Measurements from ENCODE around the gene SUPT3H. TPM values are rescaled to one million over a fixed set of nuclear protein-coding genes. Genes with fewer than 3 reads are reported as not detected.

SUPT3H gene
- total RNA-seq, 2 donors from 2014 or later: 2.5 to 4.5 TPM

GRCh38 chr6:45229416-45229815 is 148.3 kb downstream of the SUPT3H start:
- no peaks in the 10 kb centered on the region for H3K27me3 ChIP-seq
- no peaks in the 10 kb centered on the region for H3K36me3 ChIP-seq
- H3K27ac ChIP-seq: no peak overlapping the region
- H3K9me3 ChIP-seq: peaks cover 0 to 20% of the 10 kb centered on the region in 2 donors
- TF ChIP-seq, protein P1, sequence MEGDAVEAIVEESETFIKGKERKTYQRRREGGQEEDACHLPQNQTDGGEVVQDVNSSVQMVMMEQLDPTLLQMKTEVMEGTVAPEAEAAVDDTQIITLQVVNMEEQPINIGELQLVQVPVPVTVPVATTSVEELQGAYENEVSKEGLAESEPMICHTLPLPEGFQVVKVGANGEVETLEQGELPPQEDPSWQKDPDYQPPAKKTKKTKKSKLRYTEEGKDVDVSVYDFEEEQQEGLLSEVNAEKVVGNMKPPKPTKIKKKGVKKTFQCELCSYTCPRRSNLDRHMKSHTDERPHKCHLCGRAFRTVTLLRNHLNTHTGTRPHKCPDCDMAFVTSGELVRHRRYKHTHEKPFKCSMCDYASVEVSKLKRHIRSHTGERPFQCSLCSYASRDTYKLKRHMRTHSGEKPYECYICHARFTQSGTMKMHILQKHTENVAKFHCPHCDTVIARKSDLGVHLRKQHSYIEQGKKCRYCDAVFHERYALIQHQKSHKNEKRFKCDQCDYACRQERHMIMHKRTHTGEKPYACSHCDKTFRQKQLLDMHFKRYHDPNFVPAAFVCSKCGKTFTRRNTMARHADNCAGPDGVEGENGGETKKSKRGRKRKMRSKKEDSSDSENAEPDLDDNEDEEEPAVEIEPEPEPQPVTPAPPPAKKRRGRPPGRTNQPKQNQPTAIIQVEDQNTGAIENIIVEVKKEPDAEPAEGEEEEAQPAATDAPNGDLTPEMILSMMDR (IDR thresholded peaks at IDR 0.05): no peak
- no peak overlapping the region for H3K4me3 ChIP-seq
- H3K4me1 ChIP-seq: no peaks in the 10 kb centered on the region
- DNase-seq (ENCODE audit: low spot score): no peak

DNA sequence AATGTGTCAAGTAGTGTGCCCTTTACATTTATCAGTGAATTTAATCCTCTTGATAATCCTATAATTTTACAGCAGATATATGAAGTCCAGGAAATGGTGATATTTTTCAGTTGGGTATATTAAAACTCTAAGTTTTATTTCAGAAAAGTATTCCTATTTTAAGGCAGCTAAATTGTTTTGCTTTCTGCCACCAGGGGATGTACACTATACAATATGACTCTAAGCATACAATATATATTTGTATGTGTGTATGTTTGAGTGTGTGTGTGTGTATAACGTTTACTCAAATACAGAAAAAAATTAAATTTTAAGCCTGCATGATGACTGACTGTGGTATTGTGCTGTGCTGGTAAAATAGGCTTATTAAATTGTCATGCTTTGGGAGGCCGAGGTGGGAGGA is 151.7 kb downstream of the SUPT3H start:
- Histone ChIP-seq H3K4me3 (no peak overlapping the region), H3K4me1 (no peaks in the 10 kb centered on the region), H3K9me3 (peaks cover 0 to 3% of the 10 kb centered on the region in 2 donors), H3K27ac (no peak overlapping the region), H3K36me3 (no peaks in the 10 kb centered on the region), H3K27me3 (no peaks in the 10 kb centered on the region)
- no peak for DNase-seq (ENCODE audit: low spot score)
- TF ChIP-seq, protein P1 (IDR thresholded peaks at IDR 0.05): no peak

GRCh38 chr6:45222380-45222779 is 155.4 kb downstream of the SUPT3H start:
- H3K27me3 ChIP-seq: no peaks in the 10 kb centered on the region
- TF ChIP-seq, protein P1 (IDR thresholded peaks at IDR 0.05): no peak

DNA sequence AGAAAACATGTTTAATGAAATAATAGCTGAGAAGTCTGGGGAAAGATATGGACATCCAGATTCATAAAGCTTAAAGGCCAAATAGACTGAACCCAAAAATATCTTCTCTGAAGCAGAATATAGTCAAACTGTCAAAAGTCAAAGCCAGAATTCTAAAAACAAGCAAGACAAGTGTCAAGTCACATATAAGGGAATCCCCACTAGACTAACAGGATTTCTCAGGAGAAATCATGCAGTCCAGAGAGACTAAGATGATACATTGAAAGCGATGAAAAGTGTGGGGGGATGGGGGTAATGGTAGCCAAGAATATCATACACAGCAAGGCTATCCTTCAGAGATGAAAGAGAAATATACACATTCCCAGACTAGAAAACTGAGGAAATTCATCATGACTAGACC is 162.0 kb downstream of the SUPT3H start:
- H3K9me3 ChIP-seq: peaks cover 0 to 17% of the 10 kb centered on the region in 2 donors
- H3K36me3 ChIP-seq: no peaks in the 10 kb centered on the region
- H3K27ac ChIP-seq: no peak overlapping the region
- DNase-seq (ENCODE audit: low spot score): no peak
- TF ChIP-seq, protein P1 (IDR thresholded peaks at IDR 0.05): no peak
- no peaks in the 10 kb centered on the region for H3K4me1 ChIP-seq
- no peak overlapping the region for H3K4me3 ChIP-seq
- no peaks in the 10 kb centered on the region for H3K27me3 ChIP-seq

More at GRCh38 chr6:45222380-45222779, 155.4 kb downstream of the SUPT3H start:
- DNase-seq (ENCODE audit: low spot score): no peak
- Histone ChIP-seq H3K9me3 (no peaks in the 10 kb centered on the region), H3K27ac (no peak overlapping the region), H3K4me3 (no peak overlapping the region), H3K36me3 (no peaks in the 10 kb centered on the region), H3K4me1 (no peaks in the 10 kb centered on the region)

- Histone ChIP-seq H3K27me3 (no peaks in the 10 kb centered on the region), H3K9me3 (peaks cover 0 to 32% of the 10 kb centered on the region in 2 donors), H3K36me3 (no peaks in the 10 kb centered on the region), H3K4me3 (no peak overlapping the region), H3K4me1 (no peaks in the 10 kb centered on the region), H3K27ac (no peak overlapping the region)
- TF ChIP-seq, protein P1 (IDR thresholded peaks at IDR 0.05): no peak
- DNase-seq (ENCODE audit: low spot score): no peak
These were observed 164.8 kb downstream of the SUPT3H start for GRCh38 chr6:45212976-45213375.

DNA sequence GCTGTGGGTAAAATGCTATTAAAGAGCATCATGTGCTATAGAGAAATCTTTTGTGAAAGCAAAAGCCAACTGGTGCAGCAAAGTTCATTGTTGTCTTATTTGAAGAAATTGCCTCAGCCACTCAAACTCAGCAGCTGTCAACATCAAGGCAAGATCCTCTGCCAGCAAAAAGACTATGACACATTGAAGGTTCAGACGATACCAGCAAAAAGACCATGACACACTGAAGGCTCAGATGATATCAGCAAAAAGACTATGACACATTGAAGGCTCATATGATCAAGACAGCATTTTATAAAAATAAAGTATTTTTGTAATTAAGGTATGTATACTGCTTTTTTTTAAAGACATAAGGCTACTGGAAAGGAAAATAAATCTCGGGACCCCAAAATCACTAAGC is 168.0 kb downstream of the SUPT3H start:
- H3K36me3 ChIP-seq: no peaks in the 10 kb centered on the region
- no peaks in the 10 kb centered on the region for H3K27me3 ChIP-seq
- H3K27ac ChIP-seq: no peak overlapping the region
- H3K4me3 ChIP-seq: no peak overlapping the region
- peaks cover 0 to 18% of the 10 kb centered on the region in 2 donors for H3K9me3 ChIP-seq
- no peak for DNase-seq (ENCODE audit: low spot score)
- TF ChIP-seq, protein P1 (IDR thresholded peaks at IDR 0.05): no peak
- no peaks in the 10 kb centered on the region for H3K4me1 ChIP-seq

Measured in right atrium auricular region (tissue), 2 donors.